ENCODE measurements around the gene TMEM269.
A peak's percentile ranks its signal among the peaks of the same experiment; 100 is the strongest.
"Not testable (repeated sequence)": the region's sequence is repeated elsewhere in the genome, so short reads cannot be mapped to it uniquely, and the experiment has no call there.

TMEM269 gene

DNA sequence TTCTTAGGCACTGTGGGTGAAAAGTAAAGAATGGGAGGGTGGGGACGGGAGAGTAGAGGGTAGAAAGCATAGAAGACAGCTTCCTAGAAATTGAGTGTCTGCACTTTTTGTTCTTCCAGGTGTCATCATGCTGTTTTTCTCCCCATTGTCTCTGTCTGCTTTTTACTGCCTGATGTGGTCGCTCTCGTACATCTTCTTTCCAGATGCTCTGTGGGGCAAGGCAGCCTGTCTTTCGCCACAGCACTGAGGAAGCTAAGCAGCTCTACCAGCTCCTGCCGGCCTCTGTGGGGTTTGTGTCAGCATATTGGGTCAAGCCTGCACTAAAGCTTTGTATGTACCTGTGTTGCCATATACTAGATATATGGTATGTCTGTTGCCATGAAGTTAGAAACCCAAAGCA is 13.2 kb downstream of the TMEM269 start:
- TF ChIP-seq, protein P1, sequence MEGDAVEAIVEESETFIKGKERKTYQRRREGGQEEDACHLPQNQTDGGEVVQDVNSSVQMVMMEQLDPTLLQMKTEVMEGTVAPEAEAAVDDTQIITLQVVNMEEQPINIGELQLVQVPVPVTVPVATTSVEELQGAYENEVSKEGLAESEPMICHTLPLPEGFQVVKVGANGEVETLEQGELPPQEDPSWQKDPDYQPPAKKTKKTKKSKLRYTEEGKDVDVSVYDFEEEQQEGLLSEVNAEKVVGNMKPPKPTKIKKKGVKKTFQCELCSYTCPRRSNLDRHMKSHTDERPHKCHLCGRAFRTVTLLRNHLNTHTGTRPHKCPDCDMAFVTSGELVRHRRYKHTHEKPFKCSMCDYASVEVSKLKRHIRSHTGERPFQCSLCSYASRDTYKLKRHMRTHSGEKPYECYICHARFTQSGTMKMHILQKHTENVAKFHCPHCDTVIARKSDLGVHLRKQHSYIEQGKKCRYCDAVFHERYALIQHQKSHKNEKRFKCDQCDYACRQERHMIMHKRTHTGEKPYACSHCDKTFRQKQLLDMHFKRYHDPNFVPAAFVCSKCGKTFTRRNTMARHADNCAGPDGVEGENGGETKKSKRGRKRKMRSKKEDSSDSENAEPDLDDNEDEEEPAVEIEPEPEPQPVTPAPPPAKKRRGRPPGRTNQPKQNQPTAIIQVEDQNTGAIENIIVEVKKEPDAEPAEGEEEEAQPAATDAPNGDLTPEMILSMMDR (IDR thresholded peaks at IDR 0.05) = no peak
- Mint-ChIP-seq H3K27me3 (ENCODE audit: low read depth, poor library complexity) (no peaks in the 10 kb centered on the region), H3K9me3 (peaks cover under 1% of the 10 kb centered on the region), H3K36me3 (ENCODE audit: low read depth) (peaks cover 4% of the 10 kb centered on the region), H3K4me3 (no peak overlapping the region), H3K4me1 (peaks cover 10% of the 10 kb centered on the region), H3K27ac (peak overlapping the region; percentile 12)
- no peak for DNase-seq

DNA sequence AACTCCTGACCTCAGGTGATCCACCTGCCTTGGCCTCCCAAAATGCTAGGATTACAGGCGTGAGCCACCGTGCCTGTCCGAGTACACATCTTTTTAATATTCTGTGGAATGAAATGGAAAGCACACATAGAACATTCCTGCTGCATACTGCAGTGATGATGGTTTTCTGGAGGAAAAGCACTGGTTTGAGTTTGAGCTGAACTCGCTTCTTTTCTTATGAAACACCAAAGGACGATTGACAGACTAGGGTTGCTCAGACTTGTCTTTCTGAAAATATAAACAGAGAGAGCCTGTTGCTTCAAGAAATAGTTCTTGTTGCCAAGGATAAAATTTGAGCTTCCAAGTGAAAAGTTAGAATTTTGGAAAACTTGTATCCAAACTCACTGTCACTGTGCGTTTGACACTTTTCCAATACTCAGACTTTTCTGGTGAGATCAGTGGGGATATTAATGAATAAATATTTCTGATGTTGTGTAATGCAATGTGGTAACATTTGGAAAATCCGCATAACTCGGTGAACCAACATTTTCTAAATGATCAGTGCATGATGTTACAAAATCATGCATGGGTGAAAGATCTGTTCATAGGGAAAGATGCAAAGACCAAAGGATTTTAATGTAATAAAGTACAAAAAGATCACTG is 17.2 kb downstream of the TMEM269 start:
- no peak overlapping the region for H3K27ac Mint-ChIP-seq
- H3K4me3 Mint-ChIP-seq = no peak overlapping the region
- H3K9me3 Mint-ChIP-seq = peaks cover 18% of the 10 kb centered on the region
- no peak for DNase-seq
- peaks cover 6% of the 10 kb centered on the region for H3K27me3 Mint-ChIP-seq (ENCODE audit: low read depth, poor library complexity)
- peaks cover 10% of the 10 kb centered on the region for H3K4me1 Mint-ChIP-seq
- TF ChIP-seq, protein P1 (IDR thresholded peaks at IDR 0.05) = no peak
- peaks cover 42% of the 10 kb centered on the region for H3K36me3 Mint-ChIP-seq (ENCODE audit: low read depth)

DNA sequence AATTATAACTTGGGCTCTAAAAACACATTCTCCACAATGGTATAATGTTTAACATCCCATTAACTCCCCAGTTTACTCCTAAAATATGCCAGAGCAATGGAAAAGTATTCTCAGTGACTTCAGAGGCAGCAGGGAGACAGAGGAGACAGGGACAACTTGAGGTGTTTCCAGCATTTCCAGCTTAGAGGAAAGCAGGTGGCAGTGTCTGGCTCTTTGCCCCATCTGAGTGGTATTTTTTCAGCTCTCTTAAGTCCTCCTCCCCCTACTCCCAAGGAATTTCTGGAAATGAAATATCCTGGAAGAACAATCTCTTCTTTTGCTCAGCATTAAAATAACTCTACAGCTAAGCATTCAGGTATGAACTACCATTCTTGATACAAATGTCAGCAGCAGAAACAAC is 21.4 kb downstream of the TMEM269 start:
- TF ChIP-seq, protein P1 (IDR thresholded peaks at IDR 0.05) = no peak
- Mint-ChIP-seq H3K27ac (no peak overlapping the region), H3K36me3 (ENCODE audit: low read depth) (peaks cover 76% of the 10 kb centered on the region), H3K27me3 (ENCODE audit: low read depth, poor library complexity) (peaks cover 6% of the 10 kb centered on the region), H3K9me3 (peaks cover 18% of the 10 kb centered on the region), H3K4me1 (no peaks in the 10 kb centered on the region), H3K4me3 (no peak overlapping the region)
- DNase-seq = no peak

GRCh38 chr1:42806593-42806992 is 21.8 kb downstream of the TMEM269 start:
- Mint-ChIP-seq H3K27me3 (ENCODE audit: low read depth, poor library complexity) (peaks cover 6% of the 10 kb centered on the region), H3K4me3 (no peak overlapping the region), H3K27ac (no peak overlapping the region), H3K9me3 (peaks cover 18% of the 10 kb centered on the region), H3K36me3 (ENCODE audit: low read depth) (peaks cover 80% of the 10 kb centered on the region), H3K4me1 (peaks cover 3% of the 10 kb centered on the region)
- TF ChIP-seq, protein P1 (IDR thresholded peaks at IDR 0.05) = no peak
- no peak for DNase-seq

DNA sequence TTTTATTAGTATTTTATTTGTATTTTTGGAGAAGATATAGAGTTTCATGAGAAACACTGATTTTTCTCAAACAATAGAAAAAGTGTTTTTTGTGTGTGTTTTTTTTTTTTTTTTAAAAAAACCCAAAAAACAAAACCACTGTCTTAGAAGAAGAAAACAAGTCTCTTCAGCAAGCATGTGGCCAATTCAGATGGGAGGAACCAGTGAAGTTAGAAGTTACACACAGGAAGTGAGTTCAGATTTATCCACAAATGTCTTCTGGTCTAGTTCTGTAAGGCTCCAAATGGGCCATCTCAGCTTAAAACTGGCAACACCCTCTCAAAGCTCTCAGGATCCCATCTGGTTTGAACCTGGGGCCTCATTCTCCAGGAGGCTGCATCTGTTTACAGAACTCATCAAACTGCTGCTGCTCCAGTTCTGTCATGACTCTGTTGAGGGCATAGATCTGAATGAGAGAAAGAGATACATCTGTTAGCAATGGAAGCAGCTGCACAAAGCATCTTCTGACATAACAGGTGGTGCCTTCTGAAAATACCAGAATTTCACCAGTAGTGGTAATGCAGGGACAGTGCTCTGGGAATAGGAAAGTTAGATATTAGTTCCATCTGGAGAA is 22.4 kb downstream of the TMEM269 start:
- no peak overlapping the region for H3K27ac Mint-ChIP-seq
- H3K4me1 Mint-ChIP-seq = peaks cover 7% of the 10 kb centered on the region
- H3K4me3 Mint-ChIP-seq = no peak overlapping the region
- H3K27me3 Mint-ChIP-seq (ENCODE audit: low read depth, poor library complexity) = peaks cover 6% of the 10 kb centered on the region
- peaks cover 18% of the 10 kb centered on the region for H3K9me3 Mint-ChIP-seq
- peaks cover 83% of the 10 kb centered on the region for H3K36me3 Mint-ChIP-seq (ENCODE audit: low read depth)
- TF ChIP-seq, protein P1 (IDR thresholded peaks at IDR 0.05) = no peak
- DNase-seq = no peak

DNA sequence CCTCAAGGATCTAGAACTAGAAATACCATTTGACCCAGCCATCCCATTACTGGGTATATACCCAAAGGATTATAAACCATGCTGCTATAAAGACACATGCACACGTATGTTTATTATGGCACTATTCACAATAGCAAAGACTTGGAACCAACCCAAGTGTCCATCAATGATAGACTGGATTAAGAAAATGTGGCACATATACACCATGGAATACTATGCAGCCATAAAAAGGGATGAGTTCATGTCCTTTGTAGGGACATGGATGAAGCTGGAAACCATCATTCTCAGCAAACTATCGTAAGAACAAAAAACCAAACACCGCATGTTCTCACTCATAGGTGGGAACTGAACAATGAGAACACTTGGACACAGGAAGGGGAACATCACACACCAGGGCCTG is 30.0 kb downstream of the TMEM269 start:
- not testable (repeated sequence) for H3K9me3 Mint-ChIP-seq; H3K27me3 Mint-ChIP-seq (ENCODE audit: low read depth, poor library complexity); DNase-seq; H3K27ac Mint-ChIP-seq
- Mint-ChIP-seq H3K4me3 (peak overlapping the region; percentile 54), H3K36me3 (ENCODE audit: low read depth) (peaks cover 39% of the 10 kb centered on the region), H3K4me1 (peaks cover 18% of the 10 kb centered on the region)

All from nephron progenitor cell (in vitro differentiated cells).